Natural killer cell (primary cell): ENCODE results near the gene IRF2BP2. TPM values are rescaled to one million over a fixed set of nuclear protein-coding genes. Genes with fewer than 3 reads are reported as not detected.

Experiments
- ATAC-seq, 3 donors: fragments of 150-1000 bp in 2 of 3; fragments of 200-7000 bp in 1 of 3; cut with Tn5 transposase; 1 replicate in 1 of 3; 2 replicates in 2 of 3; pipeline ENCODE4 v1.10.0; 2021; ENCODE audit warnings: mild to moderate bottlenecking in 2 of 3, moderate library complexity in 2 of 3
- DNase-seq, 2 donors: peaks; one replicate each; pipeline versions ENCODE4 v3.0.0 to v3.0.0-alpha.2; 2013 to 2021; ENCODE audit warnings: mixed read lengths in 1 of 2
- H3K27ac ChIP-seq: one replicate; pipeline ENCODE4 v1.5.1; 2013; ENCODE audit warnings: mild to moderate bottlenecking, low read length
- H3K27me3 ChIP-seq: one replicate; pipeline ENCODE4 v1.6.1; 2013; ENCODE audit warnings: low read length; ENCODE audit not compliant: control insufficient read depth, insufficient read depth
- H3K36me3 ChIP-seq: one replicate; pipeline ENCODE4 v1.6.1; 2013; ENCODE audit warnings: low read length; ENCODE audit not compliant: control insufficient read depth, insufficient read depth
- H3K4me1 ChIP-seq: one replicate; pipeline ENCODE4 v1.6.1; 2013; ENCODE audit warnings: low read length; ENCODE audit not compliant: control insufficient read depth, insufficient read depth
- H3K4me3 ChIP-seq: one replicate; pipeline ENCODE4 v1.5.1; 2013; ENCODE audit warnings: low read length
- H3K9me3 ChIP-seq: one replicate; pipeline ENCODE4 v1.6.1; 2013; ENCODE audit warnings: low read length; ENCODE audit not compliant: control insufficient read depth, insufficient read depth
- H3K27ac Mint-ChIP-seq, 2 donors: one replicate each; pipeline ENCODE4 v1.8.0; 2022; ENCODE audit warnings: mild to moderate bottlenecking in 2 of 2, mixed read lengths in 2 of 2, moderate library complexity in 1 of 2
- H3K27me3 Mint-ChIP-seq, 2 donors: one replicate each; pipeline ENCODE4 v1.8.0; 2022; ENCODE audit warnings: low read depth in 2 of 2, mixed read lengths in 2 of 2
- H3K36me3 Mint-ChIP-seq: one replicate; pipeline ENCODE4 v1.8.0; 2022; ENCODE audit warnings: mixed read lengths
- H3K4me1 Mint-ChIP-seq, 2 donors: one replicate each; pipeline ENCODE4 v1.8.0; 2022; ENCODE audit warnings: mixed read lengths in 2 of 2
- H3K4me3 Mint-ChIP-seq: one replicate; pipeline ENCODE4 v1.8.0; 2022; ENCODE audit warnings: mild to moderate bottlenecking, moderate library complexity, mixed read lengths
- H3K9me3 Mint-ChIP-seq, 2 donors: one replicate each; pipeline ENCODE4 v1.8.0; 2022; ENCODE audit warnings: mixed read lengths in 2 of 2
- CTCF ChIP-seq: fragments of 200-600 bp; IDR thresholded peaks from one replicate; pipeline ENCODE4 v1.8.0; 2022; ENCODE audit warnings: antibody characterized with exemption
- WGBS: methylation state at CpG from one replicate; pipeline ENCODE4 v1.1.7; 2013; ENCODE audit warnings: missing lambda C conversion rate; ENCODE audit not compliant: insufficient coverage; 5-methylcytosine and 5-hydroxymethylcytosine counted together
- intact Hi-C: fragments of 100-400 bp; cut with micrococcal nuclease; formaldehyde crosslinking; loops from one replicate; pipeline ENCODE4 v1.14.2; 2022
- total RNA-seq, 4 donors: library from RNA; stranded (reverse); fragments of 120-200 nt in 1 of 4; gene quantifications; one replicate each; pipeline versions ENCODE4 v1.2.3 to v1.2.4, GENCODE V29; 2013 to 2022

Gene IRF2BP2
- total RNA-seq, 3 donors from 2014 or later (not counting 1 experiment from before 2014, with no cell fraction given): 186 to 315 (median 266) TPM

DNA sequence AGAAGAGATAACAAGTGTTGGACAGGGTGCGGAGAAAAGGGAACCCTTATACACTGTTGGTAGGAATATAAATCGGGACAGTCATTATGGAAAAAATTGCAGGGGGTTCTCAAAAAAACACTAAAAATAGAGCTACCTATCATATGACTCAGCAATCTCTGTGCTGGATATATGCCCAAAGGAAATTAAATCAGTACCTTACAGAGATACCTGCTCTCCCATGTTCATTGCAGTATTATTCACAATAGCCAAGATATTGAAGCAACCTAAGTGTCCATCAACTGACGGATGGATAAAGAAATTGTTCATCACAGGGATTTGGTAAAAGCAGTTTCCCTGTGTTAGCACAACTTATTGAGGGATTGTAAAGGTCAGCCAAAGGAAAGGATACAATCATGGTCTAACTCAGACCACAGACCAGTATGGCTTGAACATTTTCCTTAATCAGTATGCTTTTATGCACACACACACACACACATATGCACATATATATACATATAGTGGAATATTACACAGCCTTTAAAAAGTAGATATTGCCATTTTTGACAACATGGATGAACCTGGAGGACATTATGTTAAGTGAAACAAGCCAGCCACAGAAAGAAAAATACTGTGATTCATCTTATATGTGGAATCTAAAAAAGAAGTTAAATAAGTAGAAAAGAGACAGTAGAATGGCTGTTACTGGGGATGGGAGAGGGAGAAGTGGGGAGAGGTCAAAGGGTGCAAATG is 44.2 kb upstream of the IRF2BP2 start:
- Histone ChIP-seq H3K27me3 (no peaks in the 10 kb centered on the region), H3K27ac (no peak overlapping the region), H3K36me3 (no peaks in the 10 kb centered on the region), H3K4me3 (no peak overlapping the region), H3K4me1 (peaks cover 6% of the 10 kb centered on the region), H3K9me3 (no peaks in the 10 kb centered on the region)
- no peak for TF ChIP-seq CTCF
- intact Hi-C loops: no loop called here
- H3K36me3 Mint-ChIP-seq: no peaks in the 10 kb centered on the region
- H3K27me3 Mint-ChIP-seq: peaks cover 0 to 11% of the 10 kb centered on the region in 2 donors
- peaks cover 7 to 8% of the 10 kb centered on the region in 2 donors for H3K4me1 Mint-ChIP-seq
- WGBS: 100% methylated on average over 1 of the region's 3 CpGs
- DNase-seq (no peak), ATAC-seq (no peak)
- no peak overlapping the region for H3K27ac Mint-ChIP-seq
- no peak overlapping the region for H3K4me3 Mint-ChIP-seq
- no peaks in the 10 kb centered on the region for H3K9me3 Mint-ChIP-seq

GRCh38 chr1:234649432-234650081 is 39.6 kb upstream of the IRF2BP2 start:
- Mint-ChIP-seq H3K9me3 (peaks cover 2 to 3% of the 10 kb centered on the region in 2 donors), H3K27me3 (peaks cover 4 to 33% of the 10 kb centered on the region in 2 donors), H3K4me3 (no peak overlapping the region), H3K36me3 (no peaks in the 10 kb centered on the region), H3K4me1 (no peaks in the 10 kb centered on the region), H3K27ac (no peak overlapping the region)
- no peaks in the 10 kb centered on the region for H3K9me3 ChIP-seq
- no peaks in the 10 kb centered on the region for H3K36me3 ChIP-seq
- DNase-seq: no peak
- TF ChIP-seq CTCF: no peak
- no peak overlapping the region for H3K4me3 ChIP-seq
- H3K27ac ChIP-seq: no peak overlapping the region
- ATAC-seq: no peak
- H3K4me1 ChIP-seq: no peaks in the 10 kb centered on the region
- 96% methylated on average over 3 of the region's 3 CpGs for WGBS
- intact Hi-C loops: no loop called here
- no peaks in the 10 kb centered on the region for H3K27me3 ChIP-seq

DNA sequence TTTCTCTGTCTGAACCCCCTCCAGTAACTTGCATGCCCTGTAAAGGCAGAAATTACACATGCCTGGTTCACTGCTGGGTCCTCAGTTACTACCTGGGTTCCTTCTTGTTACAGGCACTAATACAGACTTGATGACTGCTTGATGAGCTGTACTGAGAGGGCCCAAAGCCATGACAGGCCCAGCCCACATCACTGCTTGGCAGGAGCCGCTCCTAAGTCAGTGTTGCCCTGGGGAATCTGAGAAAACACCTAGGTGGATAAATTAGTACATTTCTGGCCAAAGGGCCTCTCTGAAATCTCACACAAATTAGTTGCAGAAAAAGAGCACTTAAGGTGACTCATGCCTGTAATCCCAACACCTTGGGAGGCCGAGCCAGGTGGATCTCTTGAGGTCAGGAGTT is 37.8 kb upstream of the IRF2BP2 start:
- WGBS: 91% methylated on average over 2 of the region's 2 CpGs
- Mint-ChIP-seq H3K9me3 (peaks cover 2 to 3% of the 10 kb centered on the region in 2 donors), H3K27me3 (peaks cover 4 to 22% of the 10 kb centered on the region in 2 donors), H3K4me3 (no peak overlapping the region), H3K27ac (no peak overlapping the region), H3K36me3 (no peaks in the 10 kb centered on the region), H3K4me1 (no peaks in the 10 kb centered on the region)
- H3K27ac ChIP-seq: no peak overlapping the region
- H3K27me3 ChIP-seq: no peaks in the 10 kb centered on the region
- intact Hi-C loops: no loop called here
- no peaks in the 10 kb centered on the region for H3K9me3 ChIP-seq
- ATAC-seq (no peak), DNase-seq (no peak)
- H3K4me3 ChIP-seq: no peak overlapping the region
- H3K36me3 ChIP-seq: no peaks in the 10 kb centered on the region
- TF ChIP-seq CTCF: no peak
- no peaks in the 10 kb centered on the region for H3K4me1 ChIP-seq
